Endodermal cell (in vitro differentiated cells): ENCODE data around the gene GPATCH11. TPM values are rescaled to one million over a fixed set of nuclear protein-coding genes. Genes with fewer than 3 reads are reported as not detected.

ENCODE experiments used
- DNase-seq: peaks from one replicate; pipeline ENCODE4 v3.0.0-alpha.2; 2017
- H3K27ac ChIP-seq: 2 replicates; pipeline ENCODE4 v1.5.1; 2013; ENCODE audit warnings: mild to moderate bottlenecking, low read depth, low read length, moderate library complexity
- H3K27me3 ChIP-seq: 2 replicates; pipeline ENCODE4 v1.6.1; 2013; ENCODE audit warnings: mild to moderate bottlenecking, low read length, moderate library complexity; ENCODE audit not compliant: insufficient read depth, control insufficient read depth, poor library complexity, severe bottlenecking
- H3K36me3 ChIP-seq: 2 replicates; pipeline ENCODE4 v1.7.0; 2013; ENCODE audit warnings: mild to moderate bottlenecking, low read length, moderate library complexity; ENCODE audit not compliant: control insufficient read depth, insufficient read depth
- H3K4me1 ChIP-seq: one replicate; pipeline ENCODE4 v1.7.0; 2013; ENCODE audit warnings: low read length; ENCODE audit not compliant: control insufficient read depth, insufficient read depth
- H3K4me3 ChIP-seq: 2 replicates; pipeline ENCODE4 v1.5.1; 2013; ENCODE audit warnings: mild to moderate bottlenecking, low read length, moderate library complexity
- H3K9ac ChIP-seq: 2 replicates; pipeline ENCODE4 v1.6.1; 2013; ENCODE audit warnings: mild to moderate bottlenecking, low read length, moderate library complexity; ENCODE audit not compliant: poor library complexity, severe bottlenecking; ENCODE audit errors: extremely low read depth
- H3K9me3 ChIP-seq: 2 replicates; pipeline ENCODE4 v1.6.1; 2013; ENCODE audit warnings: mild to moderate bottlenecking, low read length, moderate library complexity; ENCODE audit not compliant: control insufficient read depth
- H3K27ac Mint-ChIP-seq: 2 replicates; pipeline ENCODE4 v1.8.0; 2020; ENCODE audit warnings: mixed read lengths
- H3K27me3 Mint-ChIP-seq: 2 replicates; pipeline ENCODE4 v1.8.0; 2021; ENCODE audit warnings: mild to moderate bottlenecking, mixed read lengths; ENCODE audit not compliant: insufficient read depth
- H3K36me3 Mint-ChIP-seq: 2 replicates; pipeline ENCODE4 v1.8.0; 2020; ENCODE audit warnings: low read depth, mixed read lengths
- H3K4me1 Mint-ChIP-seq: 2 replicates; pipeline ENCODE4 v1.8.0; 2020; ENCODE audit warnings: mixed read lengths
- H3K4me3 Mint-ChIP-seq: 2 replicates; pipeline ENCODE4 v1.8.0; 2020; ENCODE audit warnings: mild to moderate bottlenecking, moderate library complexity, mixed read lengths
- H3K9me3 Mint-ChIP-seq: 2 replicates; pipeline ENCODE4 v1.8.0; 2020; ENCODE audit warnings: mild to moderate bottlenecking, mixed read lengths
- CTCF ChIP-seq: fragments of 200-600 bp; sonication (generic); conservative IDR thresholded peaks from 2 replicates; pipeline ENCODE4 v1.5.0; 2021; ENCODE audit warnings: antibody characterized with exemption, mild to moderate bottlenecking
- WGBS, 2 experiments: methylation state at CpG; one replicate each; pipeline versions ENCODE4 v1.1.5 to v1.1.7; 2013; ENCODE audit warnings: missing lambda C conversion rate in 2 of 2, mixed read lengths in 1 of 2; ENCODE audit not compliant: insufficient coverage in 1 of 2, insufficient read length in 1 of 2; 5-methylcytosine and 5-hydroxymethylcytosine counted together
- total RNA-seq, 2 donors: library from RNA; stranded (reverse); fragmentation: NEBNext Ultra II Directional in 1 of 2; extraction: Animal tissue kit (Norgen Biotek cat#: 25700) in 1 of 2; gene quantifications; 2 replicates in 1 of 2; 3 replicates in 1 of 2; pipeline ENCODE4 v1.2.1, GENCODE V29; 2021

GPATCH11 gene
- total RNA-seq, 2 donors from 2014 or later: 8.8 to 15.9 TPM

- Histone ChIP-seq H3K9ac (no peak overlapping the region), H3K4me3 (no peak overlapping the region), H3K36me3 (peaks cover 58% of the 10 kb centered on the region), H3K27ac (no peak overlapping the region), H3K27me3 (no peaks in the 10 kb centered on the region), H3K9me3 (no peaks in the 10 kb centered on the region), H3K4me1 (no peaks in the 10 kb centered on the region)
- Mint-ChIP-seq H3K27ac (no peak overlapping the region), H3K9me3 (no peaks in the 10 kb centered on the region), H3K27me3 (no peaks in the 10 kb centered on the region), H3K4me1 (no peaks in the 10 kb centered on the region), H3K36me3 (peaks cover 38% of the 10 kb centered on the region), H3K4me3 (no peak overlapping the region)
- no peak for TF ChIP-seq CTCF
- WGBS, 2 experiments: 94 to 95% methylated on average over 5 of the region's 5 CpGs
- DNase-seq: no peak
These were observed 31.6 kb upstream of the GPATCH11 start for GRCh38 chr2:37052600-37053332.

DNA sequence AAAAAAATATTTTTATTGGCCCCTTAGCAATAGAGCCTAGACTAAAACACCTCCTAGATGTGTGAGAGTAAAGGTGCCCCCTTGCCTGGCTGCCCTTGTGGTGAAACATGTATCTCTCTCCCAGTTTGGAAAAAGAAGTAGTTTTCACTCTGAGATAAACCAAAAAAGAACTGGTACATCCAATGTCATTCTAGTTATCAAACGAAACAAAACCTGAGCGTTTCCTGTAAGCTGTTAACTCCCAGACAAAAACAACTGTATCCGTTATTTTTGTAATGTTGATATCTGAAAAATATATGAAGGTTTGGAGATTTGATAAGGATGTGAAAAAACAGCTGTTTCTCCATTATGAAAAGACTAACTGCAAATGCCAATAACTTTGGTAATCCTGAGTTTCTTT, 24.5 kb upstream of the GPATCH11 start:
- no peaks in the 10 kb centered on the region for H3K4me1 ChIP-seq
- H3K27me3 ChIP-seq: no peaks in the 10 kb centered on the region
- Mint-ChIP-seq H3K4me1 (no peaks in the 10 kb centered on the region), H3K27me3 (no peaks in the 10 kb centered on the region), H3K9me3 (no peaks in the 10 kb centered on the region), H3K36me3 (peaks cover 35% of the 10 kb centered on the region), H3K27ac (no peak overlapping the region), H3K4me3 (no peak overlapping the region)
- H3K4me3 ChIP-seq: no peak overlapping the region
- no peak for DNase-seq
- peaks cover 71% of the 10 kb centered on the region for H3K36me3 ChIP-seq
- H3K27ac ChIP-seq: no peak overlapping the region
- WGBS, 2 experiments: 88 to 100% methylated on average over 3 of the region's 3 CpGs
- no peaks in the 10 kb centered on the region for H3K9me3 ChIP-seq
- no peak overlapping the region for H3K9ac ChIP-seq
- TF ChIP-seq CTCF: peak; percentile 10

DNA sequence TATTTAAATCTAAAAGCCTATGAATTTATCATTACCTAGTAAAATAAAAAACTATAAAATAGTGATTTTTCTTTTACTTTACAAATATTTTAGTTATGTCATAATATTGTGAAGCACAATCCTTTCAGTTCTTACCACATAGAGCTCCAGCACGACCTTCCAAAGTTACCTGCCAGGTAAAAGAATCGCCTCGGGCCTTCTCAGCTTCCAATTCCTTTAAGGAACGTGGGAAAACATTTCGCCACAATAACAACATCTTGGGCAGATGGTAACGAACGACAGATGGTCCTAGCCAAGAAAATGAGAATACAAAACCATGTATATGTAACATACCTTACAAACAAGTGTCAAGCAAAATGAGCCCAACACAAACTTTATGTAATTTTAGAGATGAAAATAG, 23.9 kb upstream of the GPATCH11 start:
- Histone ChIP-seq H3K4me1 (no peaks in the 10 kb centered on the region), H3K27me3 (no peaks in the 10 kb centered on the region), H3K4me3 (no peak overlapping the region), H3K9ac (no peak overlapping the region), H3K9me3 (no peaks in the 10 kb centered on the region), H3K36me3 (peaks cover 74% of the 10 kb centered on the region), H3K27ac (no peak overlapping the region)
- peaks cover 36% of the 10 kb centered on the region for H3K36me3 Mint-ChIP-seq
- TF ChIP-seq CTCF: no peak
- H3K4me3 Mint-ChIP-seq: no peak overlapping the region
- H3K27ac Mint-ChIP-seq: peak overlapping the region; percentile 46
- no peaks in the 10 kb centered on the region for H3K9me3 Mint-ChIP-seq
- H3K27me3 Mint-ChIP-seq: no peaks in the 10 kb centered on the region
- no peak for DNase-seq
- WGBS, 2 experiments: 96 to 97% methylated on average over 4 to 7 of the region's 7 CpGs
- H3K4me1 Mint-ChIP-seq: no peaks in the 10 kb centered on the region
